ENCODE measurements around the gene LRP5. TPM values are rescaled to one million over a fixed set of nuclear protein-coding genes. Genes with fewer than 3 reads are reported as not detected.

The LRP5 gene
- total and polyA plus RNA-seq, 2 experiments from 2014 or later: 26.9 to 51.1 TPM

DNA sequence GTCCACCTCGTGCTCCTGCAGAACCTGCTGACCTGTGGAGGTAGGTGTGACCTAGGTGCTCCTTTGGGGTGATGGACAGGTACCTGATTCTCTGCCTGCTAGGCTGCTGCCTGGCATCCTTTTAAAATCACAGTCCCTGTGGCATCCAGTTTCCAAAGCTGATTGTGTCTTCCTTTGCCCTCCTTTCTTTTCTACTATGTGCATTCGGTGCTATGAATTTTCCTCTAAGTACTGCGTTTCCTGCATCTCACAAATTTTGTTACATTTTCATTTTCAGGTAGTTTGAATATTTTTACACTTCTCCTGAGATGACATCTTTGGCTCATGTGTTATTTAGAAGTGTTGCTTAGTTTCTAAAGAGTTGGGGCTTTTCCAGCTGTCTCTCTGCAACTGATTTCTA, 117.3 kb downstream of the LRP5 start:
- ATAC-seq (no peak), DNase-seq (ENCODE audit: low spot score) (no peak)
- Histone ChIP-seq H3K4me1 (ENCODE audit: insufficient read depth) (no peaks in the 10 kb centered on the region), H3K4me2 (no peak overlapping the region), H4K20me1 (replicated peaks; ENCODE audit: insufficient read depth) (no peaks in the 10 kb centered on the region; the same call in 1 of the 2 replicates), H3K27me3 (ENCODE audit: insufficient read depth) (no peaks in the 10 kb centered on the region), H3K4me3 (no peak overlapping the region), H3K36me3 (ENCODE audit: insufficient read depth) (peaks cover 6% of the 10 kb centered on the region; the same call in 1 of the 2 replicates), H2AFZ (no peak overlapping the region), H3K79me2 (replicated peaks; ENCODE audit: insufficient read depth) (no peaks in the 10 kb centered on the region), H3K27ac (ENCODE audit: low read depth) (no peak overlapping the region), H3F3A (replicated peaks; ENCODE audit: low read depth) (no peaks in the 10 kb centered on the region), H3K9me2 (ENCODE audit: insufficient read depth) (no peaks in the 10 kb centered on the region)
- Mint-ChIP-seq H3K4me1 (no peaks in the 10 kb centered on the region), H3K27me3 (ENCODE audit: insufficient read depth, low read depth, poor library complexity) (peaks cover 9% of the 10 kb centered on the region), H3K27ac (no peak overlapping the region), H3K9me3 (peaks cover 18% of the 10 kb centered on the region), H3K4me3 (no peak overlapping the region), H3K36me3 (ENCODE audit: low read depth) (peaks cover 55% of the 10 kb centered on the region)
- TF ChIP-seq EZH2 (IDR thresholded peaks at IDR 0.05; ENCODE audit: low read depth, unreplicated experiment) (no peak), POLR2AphosphoS5 (IDR thresholded peaks at IDR 0.05; ENCODE audit: low read depth) (no peak)

DNA sequence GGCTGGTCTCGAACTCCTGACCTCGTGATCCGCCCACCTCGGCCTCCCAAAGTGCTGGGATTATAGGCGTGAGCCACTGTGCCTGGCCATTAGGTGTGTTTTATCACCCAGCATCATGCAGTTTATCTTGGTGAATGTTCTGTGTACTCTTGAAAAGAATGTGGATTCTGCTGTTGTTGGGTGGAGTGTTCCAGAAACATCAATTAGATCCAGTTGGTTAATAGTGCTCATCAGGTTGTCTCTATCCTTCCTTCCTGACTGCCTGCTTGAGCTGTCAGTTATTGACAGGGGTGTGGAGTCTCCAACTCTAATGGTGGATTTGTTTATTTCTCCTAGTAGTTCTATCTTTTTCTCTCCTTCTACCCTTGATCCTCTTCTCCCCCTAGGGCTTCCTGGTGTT, 118.0 kb downstream of the LRP5 start:
- no peaks in the 10 kb centered on the region for H3K9me2 ChIP-seq (ENCODE audit: insufficient read depth)
- peaks cover 50% of the 10 kb centered on the region for H3K36me3 Mint-ChIP-seq (ENCODE audit: low read depth)

DNA sequence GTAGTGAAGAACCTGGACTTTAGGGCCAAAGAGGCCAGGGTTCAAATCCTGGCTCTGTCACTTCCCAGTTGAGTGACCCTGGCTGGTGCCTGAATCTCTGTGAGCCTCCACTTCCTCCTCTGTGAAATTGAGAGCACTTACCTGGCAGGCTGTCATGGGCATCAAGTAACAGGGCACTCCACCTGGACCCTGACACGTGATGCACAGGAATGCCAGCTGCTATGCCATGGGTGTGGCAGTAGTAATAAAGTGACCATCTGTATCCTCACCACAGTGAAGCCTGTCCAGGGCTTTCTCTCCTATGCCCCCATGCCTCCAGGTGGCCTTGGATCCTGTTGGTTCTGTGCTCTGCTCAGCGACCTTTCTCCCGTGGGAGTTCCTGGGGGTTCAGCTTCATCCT, 118.4 kb downstream of the LRP5 start:
- no peak overlapping the region for H3K4me2 ChIP-seq
- Mint-ChIP-seq H3K36me3 (ENCODE audit: low read depth) (peaks cover 47% of the 10 kb centered on the region), H3K4me3 (no peak overlapping the region), H3K27ac (no peak overlapping the region), H3K27me3 (ENCODE audit: insufficient read depth, low read depth, poor library complexity) (peaks cover 9% of the 10 kb centered on the region), H3K4me1 (no peaks in the 10 kb centered on the region), H3K9me3 (peaks cover 18% of the 10 kb centered on the region)
- H4K20me1 ChIP-seq (replicated peaks; ENCODE audit: insufficient read depth): no peaks in the 10 kb centered on the region; the same call in 1 of the 2 replicates
- no peaks in the 10 kb centered on the region for H3K9me2 ChIP-seq (ENCODE audit: insufficient read depth)
- no peak overlapping the region for H3K27ac ChIP-seq (ENCODE audit: low read depth)
- no peak overlapping the region for H2AFZ ChIP-seq
- no peaks in the 10 kb centered on the region for H3K4me1 ChIP-seq (ENCODE audit: insufficient read depth)
- ATAC-seq: no peak
- H3F3A ChIP-seq (replicated peaks; ENCODE audit: low read depth): no peaks in the 10 kb centered on the region
- H3K79me2 ChIP-seq (replicated peaks; ENCODE audit: insufficient read depth): no peaks in the 10 kb centered on the region
- no peak for DNase-seq (ENCODE audit: low spot score)
- H3K4me3 ChIP-seq: no peak overlapping the region
- H3K27me3 ChIP-seq (ENCODE audit: insufficient read depth): no peaks in the 10 kb centered on the region
- peaks cover 6% of the 10 kb centered on the region; the same call in 1 of the 2 replicates for H3K36me3 ChIP-seq (ENCODE audit: insufficient read depth)
- TF ChIP-seq NANOG (IDR thresholded peaks at IDR 0.05; ENCODE audit: borderline replicate concordance) (no peak), JUNB (IDR thresholded peaks at IDR 0.05; ENCODE audit: unreplicated experiment) (no peak), POLR2AphosphoS5 (IDR thresholded peaks at IDR 0.05; ENCODE audit: low read depth) (no peak)
- TF ChIP-seq, protein P1, sequence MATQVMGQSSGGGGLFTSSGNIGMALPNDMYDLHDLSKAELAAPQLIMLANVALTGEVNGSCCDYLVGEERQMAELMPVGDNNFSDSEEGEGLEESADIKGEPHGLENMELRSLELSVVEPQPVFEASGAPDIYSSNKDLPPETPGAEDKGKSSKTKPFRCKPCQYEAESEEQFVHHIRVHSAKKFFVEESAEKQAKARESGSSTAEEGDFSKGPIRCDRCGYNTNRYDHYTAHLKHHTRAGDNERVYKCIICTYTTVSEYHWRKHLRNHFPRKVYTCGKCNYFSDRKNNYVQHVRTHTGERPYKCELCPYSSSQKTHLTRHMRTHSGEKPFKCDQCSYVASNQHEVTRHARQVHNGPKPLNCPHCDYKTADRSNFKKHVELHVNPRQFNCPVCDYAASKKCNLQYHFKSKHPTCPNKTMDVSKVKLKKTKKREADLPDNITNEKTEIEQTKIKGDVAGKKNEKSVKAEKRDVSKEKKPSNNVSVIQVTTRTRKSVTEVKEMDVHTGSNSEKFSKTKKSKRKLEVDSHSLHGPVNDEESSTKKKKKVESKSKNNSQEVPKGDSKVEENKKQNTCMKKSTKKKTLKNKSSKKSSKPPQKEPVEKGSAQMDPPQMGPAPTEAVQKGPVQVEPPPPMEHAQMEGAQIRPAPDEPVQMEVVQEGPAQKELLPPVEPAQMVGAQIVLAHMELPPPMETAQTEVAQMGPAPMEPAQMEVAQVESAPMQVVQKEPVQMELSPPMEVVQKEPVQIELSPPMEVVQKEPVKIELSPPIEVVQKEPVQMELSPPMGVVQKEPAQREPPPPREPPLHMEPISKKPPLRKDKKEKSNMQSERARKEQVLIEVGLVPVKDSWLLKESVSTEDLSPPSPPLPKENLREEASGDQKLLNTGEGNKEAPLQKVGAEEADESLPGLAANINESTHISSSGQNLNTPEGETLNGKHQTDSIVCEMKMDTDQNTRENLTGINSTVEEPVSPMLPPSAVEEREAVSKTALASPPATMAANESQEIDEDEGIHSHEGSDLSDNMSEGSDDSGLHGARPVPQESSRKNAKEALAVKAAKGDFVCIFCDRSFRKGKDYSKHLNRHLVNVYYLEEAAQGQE (IDR thresholded peaks at IDR 0.05; ENCODE audit: unreplicated experiment): no peak
- TF ChIP-seq, protein P2, sequence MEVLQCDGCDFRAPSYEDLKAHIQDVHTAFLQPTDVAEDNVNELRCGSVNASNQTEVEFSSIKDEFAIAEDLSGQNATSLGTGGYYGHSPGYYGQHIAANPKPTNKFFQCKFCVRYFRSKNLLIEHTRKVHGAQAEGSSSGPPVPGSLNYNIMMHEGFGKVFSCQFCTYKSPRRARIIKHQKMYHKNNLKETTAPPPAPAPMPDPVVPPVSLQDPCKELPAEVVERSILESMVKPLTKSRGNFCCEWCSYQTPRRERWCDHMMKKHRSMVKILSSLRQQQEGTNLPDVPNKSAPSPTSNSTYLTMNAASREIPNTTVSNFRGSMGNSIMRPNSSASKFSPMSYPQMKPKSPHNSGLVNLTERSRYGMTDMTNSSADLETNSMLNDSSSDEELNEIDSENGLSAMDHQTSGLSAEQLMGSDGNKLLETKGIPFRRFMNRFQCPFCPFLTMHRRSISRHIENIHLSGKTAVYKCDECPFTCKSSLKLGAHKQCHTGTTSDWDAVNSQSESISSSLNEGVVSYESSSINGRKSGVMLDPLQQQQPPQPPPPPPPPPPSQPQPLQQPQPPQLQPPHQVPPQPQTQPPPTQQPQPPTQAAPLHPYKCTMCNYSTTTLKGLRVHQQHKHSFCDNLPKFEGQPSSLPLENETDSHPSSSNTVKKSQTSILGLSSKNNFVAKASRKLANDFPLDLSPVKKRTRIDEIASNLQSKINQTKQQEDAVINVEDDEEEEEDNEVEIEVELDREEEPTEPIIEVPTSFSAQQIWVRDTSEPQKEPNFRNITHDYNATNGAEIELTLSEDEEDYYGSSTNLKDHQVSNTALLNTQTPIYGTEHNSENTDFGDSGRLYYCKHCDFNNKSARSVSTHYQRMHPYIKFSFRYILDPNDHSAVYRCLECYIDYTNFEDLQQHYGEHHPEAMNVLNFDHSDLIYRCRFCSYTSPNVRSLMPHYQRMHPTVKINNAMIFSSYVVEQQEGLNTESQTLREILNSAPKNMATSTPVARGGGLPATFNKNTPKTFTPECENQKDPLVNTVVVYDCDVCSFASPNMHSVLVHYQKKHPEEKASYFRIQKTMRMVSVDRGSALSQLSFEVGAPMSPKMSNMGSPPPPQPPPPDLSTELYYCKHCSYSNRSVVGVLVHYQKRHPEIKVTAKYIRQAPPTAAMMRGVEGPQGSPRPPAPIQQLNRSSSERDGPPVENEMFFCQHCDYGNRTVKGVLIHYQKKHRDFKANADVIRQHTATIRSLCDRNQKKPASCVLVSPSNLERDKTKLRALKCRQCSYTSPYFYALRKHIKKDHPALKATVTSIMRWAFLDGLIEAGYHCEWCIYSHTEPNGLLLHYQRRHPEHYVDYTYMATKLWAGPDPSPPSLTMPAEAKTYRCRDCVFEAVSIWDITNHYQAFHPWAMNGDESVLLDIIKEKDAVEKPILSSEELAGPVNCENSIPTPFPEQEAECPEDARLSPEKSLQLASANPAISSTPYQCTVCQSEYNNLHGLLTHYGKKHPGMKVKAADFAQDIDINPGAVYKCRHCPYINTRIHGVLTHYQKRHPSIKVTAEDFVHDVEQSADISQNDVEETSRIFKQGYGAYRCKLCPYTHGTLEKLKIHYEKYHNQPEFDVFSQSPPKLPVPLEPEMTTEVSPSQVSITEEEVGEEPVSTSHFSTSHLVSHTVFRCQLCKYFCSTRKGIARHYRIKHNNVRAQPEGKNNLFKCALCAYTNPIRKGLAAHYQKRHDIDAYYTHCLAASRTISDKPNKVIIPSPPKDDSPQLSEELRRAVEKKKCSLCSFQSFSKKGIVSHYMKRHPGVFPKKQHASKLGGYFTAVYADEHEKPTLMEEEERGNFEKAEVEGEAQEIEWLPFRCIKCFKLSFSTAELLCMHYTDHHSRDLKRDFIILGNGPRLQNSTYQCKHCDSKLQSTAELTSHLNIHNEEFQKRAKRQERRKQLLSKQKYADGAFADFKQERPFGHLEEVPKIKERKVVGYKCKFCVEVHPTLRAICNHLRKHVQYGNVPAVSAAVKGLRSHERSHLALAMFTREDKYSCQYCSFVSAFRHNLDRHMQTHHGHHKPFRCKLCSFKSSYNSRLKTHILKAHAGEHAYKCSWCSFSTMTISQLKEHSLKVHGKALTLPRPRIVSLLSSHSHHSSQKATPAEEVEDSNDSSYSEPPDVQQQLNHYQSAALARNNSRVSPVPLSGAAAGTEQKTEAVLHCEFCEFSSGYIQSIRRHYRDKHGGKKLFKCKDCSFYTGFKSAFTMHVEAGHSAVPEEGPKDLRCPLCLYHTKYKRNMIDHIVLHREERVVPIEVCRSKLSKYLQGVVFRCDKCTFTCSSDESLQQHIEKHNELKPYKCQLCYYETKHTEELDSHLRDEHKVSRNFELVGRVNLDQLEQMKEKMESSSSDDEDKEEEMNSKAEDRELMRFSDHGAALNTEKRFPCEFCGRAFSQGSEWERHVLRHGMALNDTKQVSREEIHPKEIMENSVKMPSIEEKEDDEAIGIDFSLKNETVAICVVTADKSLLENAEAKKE (CRISPR knock-in tag; IDR thresholded peaks at IDR 0.05): no peak

More for the DNA sequence above, 118.0 kb downstream of the LRP5 start:
- DNase-seq (ENCODE audit: low spot score) (no peak), ATAC-seq (no peak)
- H3K27ac Mint-ChIP-seq: no peak overlapping the region
- Histone ChIP-seq H3K79me2 (replicated peaks; ENCODE audit: insufficient read depth) (no peaks in the 10 kb centered on the region), H3K4me3 (no peak overlapping the region), H3K27ac (ENCODE audit: low read depth) (no peak overlapping the region), H3K4me1 (ENCODE audit: insufficient read depth) (no peaks in the 10 kb centered on the region), H2AFZ (no peak overlapping the region), H3K4me2 (no peak overlapping the region), H3K27me3 (ENCODE audit: insufficient read depth) (no peaks in the 10 kb centered on the region), H3K36me3 (ENCODE audit: insufficient read depth) (peaks cover 6% of the 10 kb centered on the region; the same call in 1 of the 2 replicates), H3F3A (replicated peaks; ENCODE audit: low read depth) (no peaks in the 10 kb centered on the region), H4K20me1 (replicated peaks; ENCODE audit: insufficient read depth) (no peaks in the 10 kb centered on the region; the same call in 1 of the 2 replicates)
- H3K27me3 Mint-ChIP-seq (ENCODE audit: insufficient read depth, low read depth, poor library complexity): peaks cover 9% of the 10 kb centered on the region
- peaks cover 18% of the 10 kb centered on the region for H3K9me3 Mint-ChIP-seq
- H3K4me1 Mint-ChIP-seq: no peaks in the 10 kb centered on the region
- no peak overlapping the region for H3K4me3 Mint-ChIP-seq
- TF ChIP-seq STAT1 (IDR thresholded peaks at IDR 0.05; ENCODE audit: unreplicated experiment): no peak
